HG03342 (cell line): ENCODE results near the gene CCDC85B.
"Not testable (repeated sequence)": the region's sequence is repeated elsewhere in the genome, so short reads cannot be mapped to it uniquely, and the experiment has no call there.

Source experiments
- ATAC-seq: cut with Tn5 transposase; IDR thresholded peaks from one replicate; pipeline ENCODE4 v1.9.1; 2021; ENCODE audit warnings: mild to moderate bottlenecking, moderate library complexity; ENCODE audit not compliant: unreplicated experiment

The CCDC85B gene

DNA sequence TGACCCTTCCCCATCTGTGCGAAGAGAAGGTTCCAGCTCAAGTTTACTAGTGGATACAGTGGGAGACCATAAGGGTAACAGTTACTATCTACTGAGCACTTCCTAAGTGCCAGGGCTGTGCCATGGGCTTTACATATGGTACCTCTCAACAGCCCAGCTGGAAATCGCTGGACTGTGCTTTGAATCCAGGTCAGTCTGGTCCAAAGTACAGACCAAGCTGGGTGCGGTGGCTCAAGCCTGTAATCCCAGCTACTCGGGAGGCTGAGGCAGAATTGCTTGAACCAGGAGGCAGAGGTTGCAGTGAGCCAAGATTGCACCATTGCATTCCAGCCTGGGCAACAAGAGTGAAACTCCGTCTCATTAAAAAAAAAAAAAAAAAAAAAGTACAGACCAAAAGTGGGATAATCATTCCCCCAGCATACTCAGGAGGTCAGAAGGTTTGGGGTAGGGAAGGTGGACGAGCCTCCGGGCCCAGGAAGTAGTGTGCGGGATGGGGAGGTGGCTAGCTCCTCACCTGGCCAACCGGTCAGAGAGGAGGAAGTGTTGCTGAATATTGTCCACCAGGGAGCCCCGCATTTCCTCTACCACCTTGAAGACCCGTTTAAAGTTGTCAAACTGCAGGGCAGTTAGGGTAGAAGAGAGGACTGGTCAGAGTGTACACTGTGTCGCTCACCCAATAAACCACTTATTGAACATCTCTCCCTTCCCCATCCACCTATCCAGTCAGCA is 4.5 kb upstream of the CCDC85B start:
- no peak for ATAC-seq

- no peak for ATAC-seq
Observed at GRCh38 chr11:65886826-65887722, 3.4 kb upstream of the CCDC85B start.

GRCh38 chr11:65887723-65888162 is 2.7 kb upstream of the CCDC85B start:
- no peak for ATAC-seq

DNA sequence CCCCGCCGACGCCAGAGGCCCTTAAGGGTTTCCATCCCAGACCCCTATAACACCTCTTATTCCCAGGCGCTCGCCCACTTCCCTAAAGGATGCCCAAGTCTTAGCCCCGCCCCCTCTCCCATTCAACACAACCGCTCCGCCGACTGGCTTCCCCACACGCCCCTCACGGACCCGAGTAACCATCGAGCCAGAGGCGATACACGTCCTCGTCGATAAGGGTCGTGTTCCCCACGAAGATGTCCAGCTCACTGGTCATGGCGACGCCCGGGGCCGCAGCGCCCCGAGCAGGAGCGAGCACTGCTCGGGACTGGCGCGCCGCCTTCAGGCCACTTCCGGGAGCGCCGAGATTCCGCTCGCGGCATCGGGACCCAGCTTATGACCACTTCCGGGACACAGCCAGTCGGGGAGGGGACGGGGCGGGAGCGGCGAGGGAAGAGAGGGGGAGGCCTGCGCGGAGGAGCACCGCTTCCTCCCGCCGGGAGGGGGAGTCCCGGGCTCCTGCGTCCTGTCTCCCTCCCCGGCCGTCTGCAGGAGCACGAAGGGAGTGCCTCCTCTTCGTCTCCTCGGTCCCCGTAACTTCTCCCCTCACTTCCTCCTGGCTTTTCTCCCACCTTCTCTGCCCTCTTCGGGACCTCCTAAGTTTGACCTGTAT is 2.2 kb upstream of the CCDC85B start, which contains the start of gene FIBP:
Gene FIBP (minus strand): TSS at position 309 of the 652 bp plus-strand sequence. CDS start 53 bp downstream, at position 256.
- peak; percentile 41 for ATAC-seq

GRCh38 chr11:65891219-65892136 is 1.0 kb downstream of the CCDC85B start:
- ATAC-seq, result no peak

DNA sequence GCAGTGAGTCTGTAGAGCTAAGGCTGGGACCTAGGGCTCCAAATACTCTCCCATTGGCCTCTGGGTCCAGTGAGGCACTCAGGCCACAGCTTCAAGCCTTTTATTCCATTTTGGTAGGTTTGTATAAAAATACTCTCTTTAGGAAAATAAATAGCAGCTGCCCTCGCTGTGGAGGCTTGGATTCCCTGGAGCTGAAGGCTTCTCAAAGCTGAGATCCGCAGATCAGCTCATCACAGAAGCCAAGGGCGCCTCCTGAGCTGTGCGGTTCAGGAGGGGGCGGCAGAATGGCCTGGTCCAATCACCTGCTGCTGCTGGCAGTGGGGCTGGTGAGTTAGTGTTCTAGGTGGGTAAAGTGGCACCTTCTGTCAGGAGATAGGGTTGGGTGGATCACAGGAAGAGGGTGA is 1.7 kb downstream of the CCDC85B start:
- ATAC-seq, result not testable (repeated sequence)

- no peak for ATAC-seq
Observed at GRCh38 chr11:65892661-65893317, 2.3 kb downstream of the CCDC85B start.

- ATAC-seq, result no peak
Observed at GRCh38 chr11:65894034-65894591, 3.6 kb downstream of the CCDC85B start.

DNA sequence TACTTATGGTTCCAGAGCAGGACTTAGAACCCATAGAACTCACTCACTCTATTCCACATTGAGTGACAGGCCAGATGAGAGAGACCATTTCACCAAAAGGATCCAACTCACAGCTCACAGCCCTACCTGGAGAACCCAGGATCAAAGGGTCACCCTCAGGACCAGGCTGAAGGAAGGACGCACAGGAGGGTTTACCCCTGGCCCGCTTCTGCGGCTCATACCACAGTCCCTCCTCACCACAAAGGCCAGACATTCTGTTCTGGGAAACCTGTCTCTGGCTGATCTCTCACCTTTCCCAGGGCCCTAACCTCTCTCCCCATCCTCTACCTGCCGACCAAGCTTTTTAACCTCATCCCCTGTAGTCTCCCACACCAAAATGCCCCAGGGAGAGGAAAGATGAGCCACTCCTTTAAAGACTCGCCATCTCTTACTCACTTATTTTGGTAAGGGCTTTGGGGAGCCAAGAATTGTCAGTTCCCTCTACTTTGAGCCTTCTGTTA is 5.1 kb downstream of the CCDC85B start:
- no peak for ATAC-seq

GRCh38 chr11:65896034-65896999 is 5.8 kb downstream of the CCDC85B start:
- ATAC-seq, result no peak

DNA sequence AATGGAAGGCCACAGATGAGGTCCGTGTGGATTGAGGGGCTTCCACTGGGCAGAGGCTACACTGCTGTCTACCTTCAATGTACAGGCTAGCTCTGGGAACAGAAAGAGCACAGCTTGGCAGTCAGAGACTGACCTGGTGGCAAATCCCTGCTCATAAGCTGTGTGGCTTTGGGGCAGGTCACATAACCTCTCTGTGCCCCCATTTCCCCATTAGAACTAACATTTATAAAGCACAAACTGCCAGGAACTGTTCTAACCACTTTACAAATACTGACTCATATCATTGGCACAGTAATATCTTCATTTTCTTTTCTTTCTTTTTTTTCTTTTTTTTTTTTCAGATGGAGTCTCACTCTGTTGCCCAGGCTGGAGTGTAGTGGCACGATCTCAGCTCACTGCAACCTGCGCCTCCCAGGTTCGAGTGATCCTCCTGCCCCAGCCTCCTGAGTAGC is 6.6 kb downstream of the CCDC85B start:
- ATAC-seq, result no peak

DNA sequence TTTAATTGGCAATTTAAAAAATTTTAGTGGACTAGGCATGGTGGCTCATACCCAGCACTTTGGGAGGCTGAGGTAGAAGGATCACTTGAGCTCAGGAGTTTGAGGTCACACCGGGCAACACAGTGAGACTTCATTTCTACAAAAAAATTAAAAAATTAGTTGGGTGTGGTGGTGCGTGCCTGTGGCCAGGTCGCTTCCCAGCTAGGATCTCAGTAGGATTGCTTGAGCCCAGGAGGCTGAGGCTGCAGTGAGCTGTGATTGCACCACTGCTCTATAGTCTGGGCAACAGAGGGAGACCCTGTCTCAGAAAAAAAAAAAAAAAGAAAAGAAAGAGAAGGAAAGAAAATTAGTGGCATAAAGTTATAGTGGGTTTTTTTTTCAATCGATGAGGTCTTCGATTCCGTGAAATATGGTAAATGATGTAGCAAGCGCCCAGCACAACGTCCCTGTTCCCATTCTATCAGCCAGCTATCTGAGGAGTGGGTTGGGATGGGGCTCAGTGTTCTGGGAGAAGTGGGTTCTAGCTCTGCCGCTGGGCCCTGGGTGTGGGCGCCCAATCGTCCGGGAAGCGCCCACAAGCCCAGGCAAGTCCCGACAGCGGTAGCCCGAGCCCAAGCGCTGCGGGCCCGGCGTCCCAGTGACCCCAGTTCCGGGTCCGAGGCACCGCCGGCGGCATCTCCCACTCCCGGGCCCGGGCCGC is 8.3 kb downstream of the CCDC85B start:
- ATAC-seq, result no peak

DNA sequence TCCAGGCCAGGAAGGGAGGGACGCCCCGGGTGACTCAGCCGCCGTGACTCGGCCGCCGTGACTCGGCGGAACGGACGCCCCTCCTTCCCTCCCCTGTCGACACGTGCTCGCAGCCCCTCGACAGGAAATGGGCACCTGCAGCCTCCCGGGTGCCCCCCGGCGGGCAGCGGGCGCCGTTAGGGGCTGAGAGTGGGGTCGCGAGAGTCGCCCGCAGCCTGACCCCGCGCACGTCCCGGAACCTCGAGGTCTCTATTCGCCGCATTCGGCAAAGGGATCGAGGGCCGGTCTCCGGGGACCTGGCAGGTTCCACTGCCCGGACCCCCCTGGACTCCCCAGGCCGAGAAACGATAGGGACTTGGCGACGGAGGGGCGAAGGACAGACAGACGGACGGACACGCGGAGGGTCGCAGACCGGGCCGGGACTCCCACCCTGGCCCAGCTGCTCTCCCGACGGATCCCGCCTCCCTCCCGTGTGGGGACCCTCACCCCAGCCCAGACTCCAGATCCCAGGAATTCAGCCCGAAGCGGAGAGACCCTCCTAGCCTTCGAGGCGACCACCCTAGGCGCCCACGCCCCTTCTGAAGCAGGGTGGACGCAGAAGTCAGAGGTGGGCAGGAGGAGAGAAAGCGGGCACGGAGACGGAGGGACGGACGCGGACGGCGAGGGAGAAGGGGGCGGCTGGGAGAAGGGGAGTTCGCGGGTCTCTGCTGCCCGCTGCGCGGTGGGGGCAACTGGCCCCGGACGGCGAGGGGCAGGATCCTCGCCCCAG is 9.1 kb downstream of the CCDC85B start:
- ATAC-seq, result peak; percentile 3

GRCh38 chr11:65900125-65900898 is 9.8 kb downstream of the CCDC85B start, which contains the start of gene FOSL1:
Gene FOSL1 (minus strand): TSS chr11:65900388. CDS start chr11:65900339, 49 bp downstream.
- ATAC-seq, result peak; percentile 79

DNA sequence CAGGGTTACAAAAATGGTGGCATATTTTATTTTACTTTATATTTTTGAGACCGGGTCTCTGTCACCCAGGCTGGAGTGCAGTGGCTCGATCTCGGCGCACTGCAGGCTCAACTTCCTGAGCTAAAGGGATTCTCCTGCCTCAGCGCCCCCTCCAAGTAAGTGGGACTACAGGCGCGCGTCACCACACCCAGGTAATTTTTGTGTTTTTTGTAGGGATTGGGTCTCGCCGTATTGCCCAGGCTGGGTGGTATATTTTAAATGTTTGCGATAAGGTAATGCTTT is 10.4 kb downstream of the CCDC85B start:
- no peak for ATAC-seq

DNA sequence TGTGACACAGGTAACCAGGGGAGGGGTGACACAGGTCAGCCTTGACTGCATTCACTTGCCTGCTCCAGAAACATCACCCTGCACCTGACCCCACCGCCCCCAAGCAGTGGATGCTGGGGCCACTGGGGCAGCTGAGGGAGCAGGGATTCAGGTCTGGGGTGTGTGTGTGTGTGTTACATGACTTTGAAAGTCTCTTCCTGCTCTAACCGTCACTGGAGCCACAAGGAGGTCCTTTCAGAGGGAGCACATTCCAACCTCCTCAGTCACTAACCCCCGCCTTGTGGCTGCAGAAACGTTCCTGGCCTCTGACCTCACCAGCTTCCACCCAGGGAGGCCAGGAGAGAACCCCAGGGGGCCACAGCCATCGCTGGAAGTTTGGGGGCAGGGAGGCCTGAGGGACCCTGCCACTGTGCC is 12.6 kb downstream of the CCDC85B start:
- no peak for ATAC-seq
